OCI-LY3 (cell line): ENCODE data around the gene TTC28.

Experiments
- CTCF ChIP-seq: fragments of 200-600, 300-600 bp; sonication (generic); IDR thresholded peaks from 2 replicates; pipeline ENCODE4 v1.5.1; 2014; ENCODE audit warnings: antibody characterized with exemption, low read length, low read depth
- EZH2phosphoT487 ChIP-seq: fragments of 200-600 bp; shearing (Covaris generic); IDR thresholded peaks from 2 replicates; pipeline ENCODE4 v1.6.1; 2018; ENCODE audit warnings: antibody characterized with exemption, mixed run types, low read depth

- no peak for TF ChIP-seq CTCF
- TF ChIP-seq EZH2phosphoT487 = no peak
Observed at GRCh38 chr22:28381429-28382167, 298.0 kb downstream of the TTC28 start.
